Measurements from ENCODE around the gene BBS7.

Gene BBS7

GRCh38 chr4:121829511-121829910 is 40.8 kb downstream of the BBS7 start:
- DNase-seq (ENCODE audit: low read depth in 2 of 2): no peak

DNA sequence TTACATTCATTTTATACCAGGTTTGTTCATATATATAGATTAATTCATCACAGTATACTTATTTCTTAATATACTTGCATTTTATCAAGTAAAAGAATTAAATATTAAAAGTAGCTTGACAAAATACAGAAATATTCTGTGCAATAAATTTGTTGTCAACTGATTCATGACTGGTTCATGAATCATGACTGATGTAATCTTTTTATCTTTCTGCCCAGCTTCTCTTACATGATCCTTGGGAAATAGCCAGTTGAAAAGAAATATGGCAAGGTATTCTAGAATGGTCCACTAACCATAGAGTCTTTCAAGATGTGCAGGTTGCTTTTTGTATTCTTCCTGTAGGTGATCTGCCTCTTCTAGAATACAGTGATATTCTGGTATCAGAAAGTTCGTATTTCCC is 42.4 kb downstream of the BBS7 start:
- no peak for DNase-seq (ENCODE audit: low read depth in 2 of 2)

- DNase-seq (ENCODE audit: low read depth in 2 of 2): no peak
These were observed 45.3 kb downstream of the BBS7 start for GRCh38 chr4:121824950-121825349.

DNA sequence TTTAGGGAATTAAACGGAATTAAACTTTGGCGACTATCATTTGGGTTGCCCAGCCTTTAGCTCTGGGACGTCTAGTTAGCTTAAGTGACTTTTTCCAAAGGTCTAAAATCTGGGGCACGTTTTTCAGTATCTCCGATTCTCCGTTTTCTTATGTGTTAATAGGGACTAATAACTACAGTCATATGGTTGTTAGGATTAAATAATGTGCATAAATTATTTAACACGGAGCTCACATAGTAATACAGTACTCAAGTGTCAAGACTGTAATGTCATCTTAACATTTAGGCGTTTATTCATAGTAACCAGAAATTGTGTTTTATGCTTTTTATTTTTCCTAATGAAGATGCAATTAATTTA is 46.1 kb downstream of the BBS7 start:
- no peak for DNase-seq (ENCODE audit: low read depth in 2 of 2)

DNA sequence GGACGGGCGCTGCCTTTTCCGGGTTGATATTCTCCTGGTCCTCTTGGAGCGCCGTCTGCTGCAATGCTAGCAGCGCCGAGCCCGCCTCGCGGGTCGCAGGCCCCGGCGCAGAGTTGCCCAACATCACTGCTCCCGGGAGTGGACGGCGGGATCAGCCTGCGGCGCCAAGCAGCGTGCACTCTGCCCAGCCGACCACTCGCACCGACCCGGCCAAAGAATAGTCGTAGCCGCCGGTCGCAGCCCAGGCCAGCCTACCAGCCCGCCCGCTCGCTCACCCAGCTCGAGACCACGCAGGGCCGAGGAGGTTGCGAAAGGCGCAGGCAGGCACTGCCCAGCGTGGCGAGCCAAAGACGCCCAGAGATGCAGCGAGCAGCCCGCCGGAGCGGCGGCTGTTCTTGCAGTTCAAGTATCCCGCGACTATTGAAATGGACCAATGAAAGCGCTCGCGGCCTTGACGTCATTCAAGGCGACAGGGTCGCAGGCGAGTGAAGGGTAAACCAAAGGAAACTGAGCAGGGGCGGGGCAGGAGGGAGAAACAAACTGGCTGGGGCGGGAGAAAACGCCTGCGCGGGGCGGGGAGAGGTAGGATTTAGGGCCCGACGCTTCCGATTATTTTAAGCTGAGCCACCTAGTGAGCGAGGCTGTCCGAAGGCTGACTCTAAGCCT is 46.6 kb downstream of the BBS7 start, which contains the start of gene CCNA2:
Gene CCNA2 (minus strand): TSS at position 379 of the 666 bp plus-strand sequence. CDS start 255 bp downstream, at position 124.
- DNase-seq (ENCODE audit: low read depth in 2 of 2): peak; percentile 95

DNA sequence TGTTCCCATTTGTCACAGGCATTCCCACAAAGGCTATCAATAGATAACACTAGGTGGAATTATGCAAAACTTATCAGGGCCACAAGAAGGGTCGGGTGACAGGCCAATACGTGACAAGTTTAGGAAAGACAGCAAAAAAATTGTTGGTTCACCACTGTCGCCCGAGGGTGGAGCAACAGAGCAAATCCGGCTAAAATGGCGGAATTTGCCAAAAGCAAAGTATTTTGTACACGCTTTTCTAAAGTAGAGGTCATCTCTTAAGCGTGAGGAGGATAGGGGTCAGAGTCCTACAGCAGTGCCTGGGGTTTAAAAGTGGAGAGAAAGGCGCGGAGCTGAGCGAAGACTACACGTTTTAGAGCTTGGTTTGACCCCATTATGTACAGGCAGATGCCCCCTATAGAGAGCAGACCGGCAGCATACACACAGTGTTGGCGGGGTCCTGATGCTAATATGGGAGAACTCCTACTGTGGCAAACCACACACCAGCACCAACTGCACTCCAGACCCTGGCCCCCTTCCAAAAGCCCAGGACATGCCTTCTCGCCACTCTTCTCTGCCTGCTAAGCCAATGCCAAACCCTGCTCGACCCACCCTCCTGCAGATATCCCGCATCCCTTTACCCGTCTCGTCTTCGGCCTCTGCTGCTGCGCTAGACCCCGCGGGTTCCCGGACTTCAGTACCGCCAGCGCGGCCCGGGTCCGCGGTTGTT is 47.3 kb downstream of the BBS7 start:
- DNase-seq (ENCODE audit: low read depth in 2 of 2): peak in 1 of 2 donors; percentile 25

DNA sequence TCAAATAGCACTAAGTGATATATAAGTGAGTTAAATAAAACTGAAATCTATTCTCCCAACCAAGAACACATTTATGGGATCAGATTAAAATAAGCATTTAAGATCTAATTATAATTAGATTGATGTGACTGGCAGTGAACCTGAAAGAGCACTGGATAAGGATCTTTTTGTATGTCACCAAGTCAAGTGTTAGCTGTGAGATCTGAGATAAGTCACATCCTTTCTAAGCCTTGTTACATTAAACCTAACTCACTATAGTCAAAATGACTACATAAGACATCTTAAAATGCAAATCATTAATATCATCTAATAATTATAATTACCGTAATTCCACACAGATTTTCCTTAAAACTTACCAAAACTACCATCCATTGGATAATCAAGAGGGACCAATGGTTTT is 48.2 kb downstream of the BBS7 start:
- no peak for DNase-seq (ENCODE audit: low read depth in 2 of 2)

GRCh38 chr4:121819216-121819965 is 50.9 kb downstream of the BBS7 start:
- no peak for DNase-seq (ENCODE audit: low read depth in 2 of 2)

GRCh38 chr4:121818215-121818614 is 52.1 kb downstream of the BBS7 start:
- no peak for DNase-seq (ENCODE audit: low read depth in 2 of 2)

GRCh38 chr4:121817701-121818100 is 52.6 kb downstream of the BBS7 start:
- no peak for DNase-seq (ENCODE audit: low read depth in 2 of 2)

DNA sequence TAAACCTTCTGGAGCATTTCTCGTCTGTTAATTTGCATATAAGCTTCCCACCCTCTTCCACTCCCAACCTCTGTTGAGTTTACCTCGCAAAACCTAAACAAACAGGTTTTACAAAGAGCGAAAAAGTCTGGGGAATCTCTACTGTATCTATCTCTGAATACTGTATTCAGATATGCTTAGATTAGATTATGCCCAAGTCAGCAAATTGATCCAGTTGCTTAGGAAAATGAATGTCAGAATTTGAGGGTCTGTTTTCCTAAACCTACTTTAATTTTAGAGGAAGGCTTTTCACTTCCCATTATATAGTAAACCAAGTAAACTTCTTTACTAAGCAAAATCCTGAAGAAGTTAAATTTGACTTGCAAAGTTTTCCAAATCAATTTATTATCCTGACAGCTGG is 53.3 kb downstream of the BBS7 start:
- no peak for DNase-seq (ENCODE audit: low read depth in 2 of 2)

- no peak for DNase-seq (ENCODE audit: low read depth in 2 of 2)
These were observed 55.5 kb downstream of the BBS7 start for GRCh38 chr4:121814756-121815155.

DNA sequence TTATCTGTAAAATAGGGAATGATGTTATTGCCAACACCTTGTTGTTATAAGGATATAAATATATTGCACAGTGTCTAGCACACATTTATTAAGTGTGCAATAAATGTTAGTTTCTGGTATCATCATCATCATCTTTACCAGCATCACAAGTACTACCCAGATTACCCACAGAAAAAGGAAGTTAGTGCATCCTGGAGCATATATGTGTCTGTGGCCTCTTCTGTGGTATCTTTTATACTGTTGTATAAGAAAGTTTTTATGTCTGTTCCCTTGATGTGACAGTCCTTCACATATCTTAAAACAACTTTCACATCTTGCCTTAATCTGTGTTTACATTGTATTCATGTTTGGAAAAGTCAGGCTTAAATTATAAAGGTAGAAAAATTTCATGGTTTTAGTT is 59.2 kb downstream of the BBS7 start:
- no peak for DNase-seq (ENCODE audit: low read depth in 2 of 2)

DNA sequence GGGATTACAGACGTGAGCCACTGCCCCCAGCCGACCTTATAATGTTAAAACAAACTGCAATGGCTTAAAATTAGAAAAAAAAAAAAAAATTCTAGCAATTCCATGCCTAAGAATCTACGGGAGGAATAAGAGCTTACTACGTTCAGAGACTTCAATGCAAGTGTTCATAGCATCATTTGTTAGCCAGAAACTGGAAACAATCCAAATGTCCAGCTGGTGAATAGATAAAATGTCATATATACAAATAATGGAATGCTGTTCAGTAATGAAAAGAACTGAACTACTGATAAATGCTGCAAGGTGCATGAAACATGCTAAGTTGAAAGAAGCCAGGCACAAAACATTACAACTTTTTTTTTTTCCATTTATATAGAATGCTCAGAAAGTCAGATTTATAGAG is 63.9 kb downstream of the BBS7 start:
- DNase-seq (ENCODE audit: low read depth in 2 of 2): no peak

- DNase-seq (ENCODE audit: low read depth in 2 of 2): no peak
These were observed 68.6 kb downstream of the BBS7 start for GRCh38 chr4:121801715-121802075.

GRCh38 chr4:121800961-121801714 is 69.1 kb downstream of the BBS7 start, which contains the start of gene EXOSC9:
TSS of gene EXOSC9 (plus strand) at chr4:121801323. CDS start at chr4:121801425, 102 bp downstream.
- DNase-seq (ENCODE audit: low read depth in 2 of 2): peak; percentile 94

DNA sequence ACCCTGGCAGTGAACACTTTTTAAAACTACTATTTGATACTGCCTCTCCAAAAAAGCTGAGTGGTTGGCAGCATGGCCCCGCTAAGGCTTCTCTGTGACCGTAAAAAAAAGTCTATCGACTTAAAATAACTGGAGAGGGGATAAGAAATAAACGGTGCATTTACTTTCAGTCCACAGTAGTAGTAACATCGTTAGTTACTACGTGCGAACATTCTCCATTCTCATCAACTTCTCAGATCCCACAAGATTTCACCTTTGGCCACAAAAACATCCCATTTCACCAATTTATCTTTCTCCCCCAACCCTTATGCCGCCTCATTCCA is 69.7 kb downstream of the BBS7 start:
- no peak for DNase-seq (ENCODE audit: low read depth in 2 of 2)

DNA sequence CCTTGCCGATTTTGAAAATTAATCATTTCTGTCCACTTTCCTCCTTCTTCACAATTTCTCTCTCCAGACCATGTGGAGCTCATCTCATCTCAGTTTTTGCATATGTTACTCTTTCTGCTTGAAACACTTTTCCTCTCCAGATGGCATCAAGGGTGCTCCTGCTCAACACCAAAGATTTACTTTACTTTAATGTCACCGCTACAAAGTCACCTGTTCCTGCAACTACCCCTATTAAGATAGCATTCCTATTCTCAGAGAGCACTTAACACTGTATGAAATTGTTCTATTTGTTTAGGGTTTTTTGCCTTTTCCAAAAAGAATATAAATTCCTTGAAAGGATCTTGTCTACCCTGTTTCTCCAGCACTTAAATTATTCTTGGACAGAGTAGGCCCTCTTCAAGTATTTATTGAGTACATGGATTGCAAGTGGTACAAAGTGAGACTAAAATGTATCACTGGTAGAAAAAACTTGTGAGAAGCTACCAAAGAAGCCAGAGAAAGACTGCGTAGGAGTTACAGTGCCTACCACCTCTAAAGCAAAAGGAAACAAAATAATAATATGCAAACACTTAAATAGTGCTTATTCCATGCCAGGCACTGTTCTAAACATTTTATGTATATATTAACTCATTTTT is 70.3 kb downstream of the BBS7 start:
- DNase-seq (ENCODE audit: low read depth in 2 of 2): no peak

- DNase-seq (ENCODE audit: low read depth in 2 of 2): no peak
These were observed 71.0 kb downstream of the BBS7 start for GRCh38 chr4:121799208-121799823.

DNA sequence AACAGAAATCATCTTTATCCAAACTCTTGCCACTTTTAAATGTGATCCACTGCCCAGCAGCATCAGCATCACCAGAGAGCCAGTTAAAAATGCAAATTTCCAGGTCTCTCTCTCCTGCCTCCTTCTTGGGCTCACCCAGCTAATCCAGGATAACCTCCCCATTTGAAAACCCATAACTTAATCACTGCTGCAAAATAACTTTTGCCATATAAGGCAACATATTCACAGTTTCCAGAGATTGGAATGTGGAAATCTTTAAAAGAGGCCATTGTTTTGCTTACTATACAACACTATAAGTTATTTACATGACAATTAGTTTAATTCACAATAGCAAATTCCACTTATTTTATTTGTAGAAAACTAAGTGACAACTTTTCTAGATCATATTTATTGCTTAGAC is 74.0 kb downstream of the BBS7 start:
- DNase-seq (ENCODE audit: low read depth in 2 of 2): no peak

GRCh38 chr4:121794505-121795188 is 75.6 kb downstream of the BBS7 start:
- DNase-seq (ENCODE audit: low read depth in 2 of 2): no peak

All from activated CD4-positive, alpha-beta T cell treated with anti-CD3 and anti-CD28 coated beads for 24 hours (primary cell).